ENCODE measurements around the gene VPS26C. TPM values are rescaled to one million over a fixed set of nuclear protein-coding genes. Genes with fewer than 3 reads are reported as not detected.

Gene VPS26C
- total RNA-seq, 2 donors from 2014 or later = 48.1 to 60.7 TPM

GRCh38 chr21:37241426-37241825 is 25.7 kb downstream of the VPS26C start:
- no peaks in the 10 kb centered on the region for H3K27me3 ChIP-seq
- no peak for DNase-seq
- H3K9me3 ChIP-seq = no peaks in the 10 kb centered on the region
- H3K27ac ChIP-seq = no peak overlapping the region
- no peak overlapping the region for H3K4me3 ChIP-seq
- no peak overlapping the region for H3K9ac ChIP-seq (ENCODE audit: low read depth in 2 of 2, low read length in 2 of 2)
- no peaks in the 10 kb centered on the region for H3K36me3 ChIP-seq
- intact Hi-C loops (cut with DNase I) = no loop called here
- no peak for TF ChIP-seq CTCF (IDR thresholded peaks at IDR 0.05)
- H3K4me1 ChIP-seq = no peaks in the 10 kb centered on the region

GRCh38 chr21:37240978-37241377 is 26.2 kb downstream of the VPS26C start:
- DNase-seq = no peak
- H3K4me3 ChIP-seq = no peak overlapping the region
- TF ChIP-seq CTCF (IDR thresholded peaks at IDR 0.05) = no peak
- intact Hi-C loops (cut with DNase I) = no loop called here
- H3K36me3 ChIP-seq = no peaks in the 10 kb centered on the region
- no peaks in the 10 kb centered on the region for H3K27me3 ChIP-seq
- H3K9me3 ChIP-seq = no peaks in the 10 kb centered on the region
- H3K9ac ChIP-seq (ENCODE audit: low read depth in 2 of 2, low read length in 2 of 2) = no peak overlapping the region
- no peak overlapping the region for H3K27ac ChIP-seq
- no peaks in the 10 kb centered on the region for H3K4me1 ChIP-seq

- no peak overlapping the region for H3K27ac ChIP-seq
- H3K4me3 ChIP-seq = no peak overlapping the region
- no peak for TF ChIP-seq CTCF (IDR thresholded peaks at IDR 0.05)
- no peaks in the 10 kb centered on the region for H3K36me3 ChIP-seq
- intact Hi-C loops (cut with DNase I) = no loop called here
- H3K9me3 ChIP-seq = no peaks in the 10 kb centered on the region
- no peak overlapping the region for H3K9ac ChIP-seq (ENCODE audit: low read depth in 2 of 2, low read length in 2 of 2)
- no peaks in the 10 kb centered on the region for H3K4me1 ChIP-seq
- no peak for DNase-seq
- no peaks in the 10 kb centered on the region for H3K27me3 ChIP-seq
Measured at GRCh38 chr21:37237764-37238163, 29.4 kb downstream of the VPS26C start.

GRCh38 chr21:37237346-37237745 is 29.8 kb downstream of the VPS26C start:
- no peak for DNase-seq
- H3K36me3 ChIP-seq = no peaks in the 10 kb centered on the region
- TF ChIP-seq CTCF (IDR thresholded peaks at IDR 0.05) = no peak
- no peaks in the 10 kb centered on the region for H3K9me3 ChIP-seq
- intact Hi-C loops (cut with DNase I) = no loop called here
- H3K27ac ChIP-seq = no peak overlapping the region
- H3K27me3 ChIP-seq = no peaks in the 10 kb centered on the region
- no peaks in the 10 kb centered on the region for H3K4me1 ChIP-seq
- H3K9ac ChIP-seq (ENCODE audit: low read depth in 2 of 2, low read length in 2 of 2) = no peak overlapping the region
- H3K4me3 ChIP-seq = no peak overlapping the region

GRCh38 chr21:37233551-37234146 is 33.5 kb downstream of the VPS26C start:
- Histone ChIP-seq H3K9me3 (no peaks in the 10 kb centered on the region), H3K36me3 (peaks cover 14% of the 10 kb centered on the region), H3K4me3 (no peak overlapping the region), H3K27me3 (no peaks in the 10 kb centered on the region), H3K4me1 (no peaks in the 10 kb centered on the region), H3K27ac (no peak overlapping the region), H3K9ac (ENCODE audit: low read depth in 2 of 2, low read length in 2 of 2) (no peak overlapping the region)
- DNase-seq = no peak
- TF ChIP-seq CTCF (IDR thresholded peaks at IDR 0.05) = no peak
- intact Hi-C loops (cut with DNase I) = no loop called here

Data from colonic mucosa (tissue), 4 donors.